ENCODE results near the gene SEC14L5. TPM values are rescaled to one million over a fixed set of nuclear protein-coding genes. Genes with fewer than 3 reads are reported as not detected.

SEC14L5 gene
- total RNA-seq, 1 experiment from 2014 or later, result not detected

GRCh38 chr16:4984174-4984990 lies 26.3 kb downstream of the SEC14L5 start:
- DNase-seq (ENCODE audit: low spot score), result no peak

- DNase-seq (ENCODE audit: low spot score), result no peak
Measured at GRCh38 chr16:4987250-4987579, 29.1 kb downstream of the SEC14L5 start.

- no peak for DNase-seq (ENCODE audit: low spot score)
Measured at GRCh38 chr16:4987580-4988374, 29.6 kb downstream of the SEC14L5 start.

DNA sequence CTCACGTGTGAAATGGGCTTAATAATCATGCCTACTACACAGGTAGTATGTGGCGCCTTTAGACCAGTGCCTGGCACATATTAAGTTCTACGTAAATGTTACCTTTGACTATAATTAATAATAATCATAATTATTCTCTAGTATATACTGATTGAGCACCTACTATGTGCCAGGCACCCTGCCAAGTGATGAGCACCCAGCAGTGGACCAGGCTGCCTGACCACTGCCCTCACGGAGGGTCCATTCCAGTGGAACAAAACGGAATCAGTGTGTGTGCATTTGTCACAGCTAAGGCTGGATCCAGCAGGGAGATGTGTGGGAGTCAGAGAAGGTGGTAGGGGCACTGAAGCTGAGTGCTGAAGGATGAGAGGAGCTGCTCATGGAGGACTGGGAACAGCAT lies 30.5 kb downstream of the SEC14L5 start:
- DNase-seq (ENCODE audit: low spot score), result no peak

DNA sequence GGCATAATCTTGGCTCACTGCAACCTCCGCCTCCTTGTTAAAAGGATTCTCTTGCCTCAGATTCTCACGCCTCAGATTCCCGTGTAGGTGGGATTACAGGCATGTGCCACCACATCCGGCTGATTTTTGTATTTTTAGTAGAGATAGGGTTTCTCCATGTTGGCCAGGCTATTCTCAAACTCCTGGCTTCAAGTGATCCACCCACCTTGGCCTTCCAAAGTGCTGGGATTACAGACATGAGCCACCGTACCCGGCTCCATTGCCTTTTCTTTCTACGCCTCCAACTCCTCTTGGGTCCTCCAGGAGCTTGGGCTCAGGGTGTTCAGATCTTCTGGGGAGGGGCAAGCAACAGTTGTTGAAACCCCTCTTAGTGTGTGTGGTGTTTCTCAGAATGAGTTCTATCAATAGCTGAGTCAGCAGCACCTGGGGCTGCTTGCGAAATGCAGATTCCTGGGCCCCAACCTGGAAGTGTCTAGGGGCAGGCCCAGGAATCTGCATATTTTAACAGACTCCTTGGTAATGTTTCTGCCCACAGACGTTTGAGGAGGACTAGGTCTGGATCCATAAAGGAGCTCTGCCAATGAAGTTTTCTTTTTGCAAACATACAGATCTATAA lies 31.4 kb downstream of the SEC14L5 start:
- no peak for DNase-seq (ENCODE audit: low spot score)

DNA sequence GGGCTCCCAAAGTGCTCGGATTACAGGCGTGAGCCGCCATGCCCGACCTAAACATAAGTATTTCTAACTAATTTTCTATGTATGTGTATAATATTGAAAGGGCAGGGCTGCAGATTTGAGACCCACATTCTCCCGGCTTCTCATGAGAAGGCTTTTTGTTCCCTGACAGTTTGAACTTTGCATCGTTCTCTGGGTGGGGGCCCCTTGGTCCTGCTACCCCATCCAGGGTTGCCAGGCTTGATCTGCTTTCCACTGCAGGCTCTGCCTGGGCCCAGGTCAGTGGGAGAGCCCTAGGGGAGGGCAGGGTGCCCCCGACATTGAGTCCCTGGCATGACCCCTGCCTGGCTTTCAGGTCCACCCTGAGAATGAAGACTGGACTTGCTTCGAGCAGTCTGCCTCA lies 32.3 kb downstream of the SEC14L5 start:
- no peak for DNase-seq (ENCODE audit: low spot score)

- DNase-seq (ENCODE audit: low spot score), result no peak
Measured at GRCh38 chr16:4991754-4992153, 33.6 kb downstream of the SEC14L5 start.

- no peak for DNase-seq (ENCODE audit: low spot score)
Measured at GRCh38 chr16:4994719-4995434, 36.7 kb downstream of the SEC14L5 start.

- no peak for DNase-seq (ENCODE audit: low spot score)
Measured at GRCh38 chr16:5000573-5001001, 42.5 kb downstream of the SEC14L5 start.

DNA sequence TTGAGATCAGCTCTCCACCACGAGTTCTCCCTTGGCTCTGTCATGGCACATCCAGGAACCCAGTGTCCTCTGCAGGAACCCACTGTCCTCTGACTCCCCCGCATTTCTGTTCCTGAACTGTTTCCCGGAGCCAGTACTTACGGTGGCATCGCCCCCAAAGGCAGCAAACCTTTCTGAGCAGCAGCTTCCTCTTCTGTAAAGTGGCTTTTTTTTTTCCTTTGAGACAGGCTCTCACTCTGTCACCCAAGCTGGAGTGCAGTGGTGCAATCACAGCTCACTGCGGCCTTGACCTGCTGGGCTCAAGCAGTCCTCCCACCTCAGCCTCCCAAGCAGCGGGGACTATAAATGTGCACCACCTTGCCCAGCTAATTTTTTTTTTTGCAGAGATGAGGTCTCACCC lies 43.4 kb downstream of the SEC14L5 start:
- DNase-seq (ENCODE audit: low spot score), result no peak

DNA sequence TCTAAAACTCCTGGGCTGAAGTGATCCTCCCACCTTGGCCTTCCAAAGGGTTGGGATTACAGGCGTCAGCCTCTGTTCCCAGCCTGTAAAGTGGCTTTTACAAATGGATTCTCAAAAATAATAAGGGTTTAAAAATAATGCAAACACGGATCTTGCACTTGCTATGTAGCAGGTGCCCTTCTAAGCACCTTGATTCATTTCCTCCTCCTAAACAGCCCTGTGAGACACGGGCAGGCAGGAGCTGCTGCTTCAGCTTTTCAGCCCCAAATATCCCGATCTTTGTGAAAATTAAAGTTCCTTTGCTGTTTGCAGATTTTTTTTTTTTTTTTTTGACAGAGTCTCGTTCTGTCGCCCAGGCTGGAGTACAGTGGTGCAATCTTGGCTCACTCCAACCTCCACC lies 43.9 kb downstream of the SEC14L5 start:
- no peak for DNase-seq (ENCODE audit: low spot score)

- DNase-seq (ENCODE audit: low spot score), result no peak
Measured at GRCh38 chr16:5002699-5003143, 44.6 kb downstream of the SEC14L5 start.

DNA sequence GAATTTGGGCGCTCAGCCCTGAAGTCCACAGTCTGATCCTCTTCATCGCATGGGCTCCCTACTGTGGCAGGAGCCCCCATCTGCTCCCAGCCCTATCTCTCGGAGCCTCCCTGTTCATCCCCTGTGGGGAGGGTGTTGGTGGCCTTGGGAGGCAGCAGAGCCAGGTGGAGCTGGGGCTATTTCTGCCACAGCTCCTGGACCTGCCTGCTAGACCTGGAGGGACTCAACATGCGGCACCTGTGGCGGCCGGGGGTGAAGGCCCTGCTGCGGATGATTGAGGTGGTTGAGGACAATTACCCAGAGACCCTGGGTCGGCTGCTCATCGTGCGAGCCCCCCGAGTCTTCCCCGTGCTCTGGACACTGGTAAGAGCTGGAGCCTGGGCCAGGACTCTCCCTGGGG lies 45.1 kb downstream of the SEC14L5 start:
- no peak for DNase-seq (ENCODE audit: low spot score)

DNA sequence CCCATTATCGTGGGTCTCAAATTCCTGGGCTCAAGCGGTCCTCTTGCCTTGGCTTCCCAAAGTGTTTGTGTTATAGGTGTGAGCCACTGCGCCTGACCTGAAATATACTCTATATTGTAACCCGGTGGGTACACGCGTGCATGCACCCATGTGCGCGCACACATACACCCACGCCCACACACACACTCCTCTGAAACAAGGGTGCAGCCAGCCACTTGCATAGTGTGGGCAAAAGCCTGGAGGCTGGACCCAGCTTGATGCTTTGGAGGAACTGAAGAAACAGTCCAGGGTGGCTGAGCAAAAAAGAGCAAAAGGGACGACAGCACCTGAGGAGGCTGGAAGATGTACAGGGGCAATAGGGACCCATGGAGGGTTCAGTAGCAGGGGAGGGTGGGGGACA lies 45.7 kb downstream of the SEC14L5 start:
- no peak for DNase-seq (ENCODE audit: low spot score)

- DNase-seq (ENCODE audit: low spot score), result no peak
Measured at GRCh38 chr16:5004311-5004710, 46.2 kb downstream of the SEC14L5 start.

- DNase-seq (ENCODE audit: low spot score), result no peak
Measured at GRCh38 chr16:5005916-5006315, 47.8 kb downstream of the SEC14L5 start.

- no peak for DNase-seq (ENCODE audit: low spot score)
Measured at GRCh38 chr16:5006348-5007193, 48.4 kb downstream of the SEC14L5 start.

DNA sequence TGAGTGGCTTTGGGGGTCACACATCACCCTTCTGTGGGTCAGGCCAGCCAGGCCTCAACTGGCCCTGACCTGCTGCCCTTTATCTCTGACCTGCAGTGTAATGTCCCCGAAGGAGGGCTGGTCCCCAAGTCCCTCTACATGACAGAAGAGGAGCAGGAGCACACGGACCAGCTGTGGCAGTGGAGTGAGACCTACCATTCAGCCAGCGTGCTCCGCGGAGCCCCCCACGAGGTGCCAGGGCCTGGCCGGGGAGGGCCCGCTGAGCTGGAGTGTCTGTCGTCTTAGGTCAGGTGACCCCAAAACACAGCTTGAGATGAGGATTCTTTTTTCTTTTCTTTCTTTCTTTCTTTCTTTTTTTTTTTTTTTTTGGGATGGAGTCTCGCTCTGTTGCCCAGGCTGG lies 49.1 kb downstream of the SEC14L5 start:
- no peak for DNase-seq (ENCODE audit: low spot score)

GRCh38 chr16:5008311-5008731 lies 50.2 kb downstream of the SEC14L5 start:
- no peak for DNase-seq (ENCODE audit: low spot score)

DNA sequence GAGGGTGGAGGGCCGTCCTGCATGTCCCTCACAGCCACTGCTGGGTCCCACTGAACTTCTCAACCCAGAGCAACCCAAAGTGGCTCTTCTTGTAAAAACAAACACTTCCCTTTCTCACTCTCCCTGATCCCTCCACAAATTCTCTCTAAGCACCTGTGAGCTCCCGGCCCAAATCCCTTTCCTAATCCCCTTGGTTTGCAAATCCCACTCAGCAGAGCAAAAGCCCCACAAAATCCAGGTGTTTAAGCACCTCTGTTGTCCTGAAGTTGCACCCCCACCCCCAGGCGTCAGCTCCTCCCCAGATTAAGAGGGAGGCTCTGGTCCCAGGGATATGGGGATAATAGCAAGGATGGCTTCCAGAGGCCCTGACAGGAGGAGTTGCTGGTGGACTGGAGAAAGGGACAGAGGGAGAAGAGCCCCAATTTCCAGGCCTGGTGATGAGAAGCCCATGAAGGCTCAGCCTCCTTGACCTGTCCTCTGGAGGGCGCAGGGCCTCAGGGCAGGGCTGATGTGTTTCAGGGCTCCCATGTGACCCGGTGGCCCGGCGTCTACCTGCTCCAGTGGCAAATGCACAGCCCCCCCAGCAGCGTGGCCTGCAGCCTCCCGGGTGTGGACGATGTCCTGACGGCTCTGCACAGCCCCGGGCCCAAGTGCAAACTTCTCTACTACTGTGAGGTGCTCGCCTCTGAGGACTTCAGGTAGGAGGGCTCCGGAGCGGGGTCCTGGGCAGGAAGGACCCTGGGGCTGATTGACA lies 52.6 kb downstream of the SEC14L5 start:
- no peak for DNase-seq (ENCODE audit: low spot score)
